Osteoblast (primary cell): ENCODE measurements around the gene ADAMTS17. TPM values are rescaled to one million over a fixed set of nuclear protein-coding genes. Genes with fewer than 3 reads are reported as not detected.

Experiments used
- DNase-seq: peaks from one replicate; pipeline ENCODE4 v3.0.0; 2011; ENCODE audit warnings: low spot score, mixed read lengths; ENCODE audit not compliant: insufficient read length; ENCODE audit errors: missing footprints
- H2AFZ ChIP-seq: 2 replicates; pipeline ENCODE4 v1.6.0; 2011; ENCODE audit warnings: mild to moderate bottlenecking, low read length
- H3K27ac ChIP-seq: 2 replicates; pipeline ENCODE4 v1.5.1; 2011; ENCODE audit warnings: mild to moderate bottlenecking, low read depth, low read length, moderate library complexity
- H3K27me3 ChIP-seq: 2 replicates; pipeline ENCODE4 v1.6.0; 2012; ENCODE audit warnings: mild to moderate bottlenecking, control low read depth, inconsistent platforms, low read length, moderate library complexity; ENCODE audit not compliant: insufficient read depth
- H3K36me3 ChIP-seq: 2 replicates; pipeline ENCODE4 v1.5.1; 2011; ENCODE audit warnings: mild to moderate bottlenecking, low read length, control low read depth, moderate library complexity; ENCODE audit not compliant: insufficient read depth
- H3K4me1 ChIP-seq: 2 replicates; pipeline ENCODE4 v1.5.1; 2011; ENCODE audit warnings: mild to moderate bottlenecking, low read length, control low read depth, moderate library complexity; ENCODE audit not compliant: insufficient read depth
- H3K4me2 ChIP-seq: 2 replicates; pipeline ENCODE4 v1.6.0; 2011; ENCODE audit warnings: mild to moderate bottlenecking, low read length; ENCODE audit not compliant: insufficient read depth
- H3K4me3 ChIP-seq: fragments of 200-600 bp; sonication (generic); 3 replicates; pipeline ENCODE4 v1.5.1; 2012; ENCODE audit warnings: mild to moderate bottlenecking, low read length, inconsistent platforms; ENCODE audit not compliant: insufficient read depth
- H3K79me2 ChIP-seq: 2 replicates; pipeline ENCODE4 v1.6.0; 2012; ENCODE audit warnings: mild to moderate bottlenecking, low read length, control low read depth, inconsistent platforms; ENCODE audit not compliant: insufficient read depth
- H3K9me3 ChIP-seq: 2 replicates; pipeline ENCODE4 v1.5.1; 2011; ENCODE audit warnings: low read depth, low read length, control low read depth
- H4K20me1 ChIP-seq: 2 replicates; pipeline ENCODE4 v1.6.0; 2012; ENCODE audit warnings: mild to moderate bottlenecking, low read length, control low read depth; ENCODE audit not compliant: insufficient read depth
- CTCF ChIP-seq: IDR thresholded peaks from 2 replicates; pipeline ENCODE4 v1.5.1; 2011; ENCODE audit warnings: mild to moderate bottlenecking, low read depth, low read length, moderate library complexity; ENCODE audit errors: extremely low read depth
- total RNA-seq: library from RNA; depleted of rRNA; stranded (reverse); fragments of >200 nt; gene quantifications from 2 replicates; pipeline ENCODE4 v1.2.3, GENCODE V29; 2012

ADAMTS17 gene
- total RNA-seq, 1 donor, result under 0.01 TPM

- no peak overlapping the region for H3K4me2 ChIP-seq
- no peaks in the 10 kb centered on the region for H3K9me3 ChIP-seq
- H3K4me1 ChIP-seq, result no peaks in the 10 kb centered on the region
- H3K36me3 ChIP-seq, result no peaks in the 10 kb centered on the region
- H3K4me3 ChIP-seq, result no peak overlapping the region
- no peaks in the 10 kb centered on the region for H3K27me3 ChIP-seq
- H4K20me1 ChIP-seq, result no peaks in the 10 kb centered on the region
- DNase-seq, result no peak
- H3K79me2 ChIP-seq, result no peaks in the 10 kb centered on the region
- H2AFZ ChIP-seq, result no peak overlapping the region
- TF ChIP-seq CTCF, result no peak
- no peak overlapping the region for H3K27ac ChIP-seq
Observed at GRCh38 chr15:100281096-100281917, 60.5 kb downstream of the ADAMTS17 start.

- H3K36me3 ChIP-seq, result no peaks in the 10 kb centered on the region
- H2AFZ ChIP-seq, result no peak overlapping the region
- H3K27me3 ChIP-seq, result no peaks in the 10 kb centered on the region
- H3K4me2 ChIP-seq, result no peak overlapping the region
- no peaks in the 10 kb centered on the region for H3K79me2 ChIP-seq
- H3K4me3 ChIP-seq, result no peak overlapping the region
- no peak for DNase-seq
- no peak for TF ChIP-seq CTCF
- H3K27ac ChIP-seq, result no peak overlapping the region
- no peaks in the 10 kb centered on the region for H4K20me1 ChIP-seq
- no peaks in the 10 kb centered on the region for H3K9me3 ChIP-seq
- no peaks in the 10 kb centered on the region for H3K4me1 ChIP-seq
Observed at GRCh38 chr15:100279849-100280248, 61.9 kb downstream of the ADAMTS17 start.

- H3K4me2 ChIP-seq, result no peak overlapping the region
- H3K27me3 ChIP-seq, result no peaks in the 10 kb centered on the region
- no peak overlapping the region for H3K27ac ChIP-seq
- no peaks in the 10 kb centered on the region for H3K79me2 ChIP-seq
- no peaks in the 10 kb centered on the region for H3K36me3 ChIP-seq
- H4K20me1 ChIP-seq, result no peaks in the 10 kb centered on the region
- H2AFZ ChIP-seq, result no peak overlapping the region
- TF ChIP-seq CTCF, result no peak
- no peak for DNase-seq
- no peaks in the 10 kb centered on the region for H3K4me1 ChIP-seq
- no peak overlapping the region for H3K4me3 ChIP-seq
- H3K9me3 ChIP-seq, result no peaks in the 10 kb centered on the region
Observed at GRCh38 chr15:100279446-100279845, 62.3 kb downstream of the ADAMTS17 start.

- Histone ChIP-seq H3K79me2 (no peaks in the 10 kb centered on the region), H4K20me1 (no peaks in the 10 kb centered on the region), H3K27ac (no peak overlapping the region), H2AFZ (no peak overlapping the region), H3K36me3 (no peaks in the 10 kb centered on the region), H3K4me3 (no peak overlapping the region), H3K27me3 (no peaks in the 10 kb centered on the region), H3K4me2 (no peak overlapping the region), H3K4me1 (no peaks in the 10 kb centered on the region), H3K9me3 (no peaks in the 10 kb centered on the region)
- DNase-seq, result no peak
- no peak for TF ChIP-seq CTCF
Observed at GRCh38 chr15:100278596-100279380, 63.0 kb downstream of the ADAMTS17 start.
